ENCODE measurements around the gene SPG7.
A peak's percentile ranks its signal among the peaks of the same experiment; 100 is the strongest.

Gene SPG7

GRCh38 chr16:89534252-89534756, 26.1 kb downstream of the SPG7 start:
- DNase-seq: peak in 1 of 2 donors; percentile 12
- peaks cover 76% of the 10 kb centered on the region in 2 experiments for H3K36me3 ChIP-seq (ENCODE audit: control insufficient read depth in 1 of 2, insufficient read depth in 2 of 2, low read length in 2 of 2)
- H3K4me1 ChIP-seq (ENCODE audit: control insufficient read depth in 1 of 2, insufficient read depth in 2 of 2, low read length in 2 of 2): no peaks in the 10 kb centered on the region
- no peak overlapping the region for H4K91ac ChIP-seq (ENCODE audit: low read depth, low read length)
- no peak overlapping the region for H4K12ac ChIP-seq (ENCODE audit: low read depth, low read length)
- no peak overlapping the region for H3K23ac ChIP-seq (ENCODE audit: low read length)
- no peak overlapping the region for H2AFZ ChIP-seq (ENCODE audit: insufficient read depth, low read length, poor library complexity)
- no peak overlapping the region for H2AK5ac ChIP-seq (ENCODE audit: low read length)
- no peaks in the 10 kb centered on the region for H3K79me2 ChIP-seq (ENCODE audit: control insufficient read depth, insufficient read depth, low read length, poor library complexity)
- H2BK12ac ChIP-seq (ENCODE audit: low read length): no peak overlapping the region
- no peak overlapping the region for H3K14ac ChIP-seq (ENCODE audit: low read length)
- H3K27me3 ChIP-seq (ENCODE audit: insufficient read depth, low read length): no peaks in the 10 kb centered on the region
- no peak overlapping the region for H3K18ac ChIP-seq (ENCODE audit: low read length)
- H2BK5ac ChIP-seq (ENCODE audit: low read depth, low read length, poor library complexity): no peak overlapping the region
- no peak overlapping the region for H3K4me3 ChIP-seq (ENCODE audit: low read depth, low read length)
- WGBS (ENCODE audit: extremely low coverage, insufficient coverage, insufficient read length): no CpG with 5 or more reads among the region's 11 CpGs
- no peaks in the 10 kb centered on the region for H3K9me3 ChIP-seq (ENCODE audit: insufficient read depth, low read depth, low read length)
- no peak overlapping the region for H3K4me2 ChIP-seq (ENCODE audit: low read length)
- H3K9ac ChIP-seq (ENCODE audit: low read length): no peak overlapping the region
- H3K27ac ChIP-seq (ENCODE audit: low read depth, low read length): no peak overlapping the region
- no peak overlapping the region for H3K4ac ChIP-seq (ENCODE audit: low read depth, low read length)
- no peak overlapping the region for H2BK120ac ChIP-seq (ENCODE audit: insufficient read depth, low read length, poor library complexity)
- no peaks in the 10 kb centered on the region for H3K79me1 ChIP-seq (ENCODE audit: low read length)
- H4K8ac ChIP-seq (ENCODE audit: low read depth, low read length): no peak overlapping the region

GRCh38 chr16:89536371-89536770, 28.2 kb downstream of the SPG7 start:
- no peaks in the 10 kb centered on the region for H3K4me1 ChIP-seq (ENCODE audit: control insufficient read depth in 1 of 2, insufficient read depth in 2 of 2, low read length in 2 of 2)
- H4K12ac ChIP-seq (ENCODE audit: low read depth, low read length): no peak overlapping the region
- peaks cover 2% of the 10 kb centered on the region for H3K9me3 ChIP-seq (ENCODE audit: insufficient read depth, low read depth, low read length)
- no peak overlapping the region for H3K14ac ChIP-seq (ENCODE audit: low read length)
- H2BK12ac ChIP-seq (ENCODE audit: low read length): no peak overlapping the region
- H3K36me3 ChIP-seq (ENCODE audit: control insufficient read depth in 1 of 2, insufficient read depth in 2 of 2, low read length in 2 of 2): peaks cover 68 to 71% of the 10 kb centered on the region in 2 experiments
- no peaks in the 10 kb centered on the region for H3K79me2 ChIP-seq (ENCODE audit: control insufficient read depth, insufficient read depth, low read length, poor library complexity)
- no peaks in the 10 kb centered on the region for H3K27me3 ChIP-seq (ENCODE audit: insufficient read depth, low read length)
- no peak overlapping the region for H2AFZ ChIP-seq (ENCODE audit: insufficient read depth, low read length, poor library complexity)
- H4K91ac ChIP-seq (ENCODE audit: low read depth, low read length): no peak overlapping the region
- no CpG with 5 or more reads among the region's 24 CpGs for WGBS (ENCODE audit: extremely low coverage, insufficient coverage, insufficient read length)
- H3K4me3 ChIP-seq (ENCODE audit: low read depth, low read length): no peak overlapping the region
- H2BK120ac ChIP-seq (ENCODE audit: insufficient read depth, low read length, poor library complexity): no peak overlapping the region
- H2AK5ac ChIP-seq (ENCODE audit: low read length): no peak overlapping the region
- no peak overlapping the region for H3K4me2 ChIP-seq (ENCODE audit: low read length)
- no peak overlapping the region for H3K23ac ChIP-seq (ENCODE audit: low read length)
- H3K18ac ChIP-seq (ENCODE audit: low read length): no peak overlapping the region
- H3K4ac ChIP-seq (ENCODE audit: low read depth, low read length): no peak overlapping the region
- H2BK5ac ChIP-seq (ENCODE audit: low read depth, low read length, poor library complexity): no peak overlapping the region
- no peak overlapping the region for H3K27ac ChIP-seq (ENCODE audit: low read depth, low read length)
- H4K8ac ChIP-seq (ENCODE audit: low read depth, low read length): no peak overlapping the region
- H3K9ac ChIP-seq (ENCODE audit: low read length): no peak overlapping the region
- DNase-seq: no peak
- no peaks in the 10 kb centered on the region for H3K79me1 ChIP-seq (ENCODE audit: low read length)

- H3K4ac ChIP-seq (ENCODE audit: low read depth, low read length): no peak overlapping the region
- H3K36me3 ChIP-seq (ENCODE audit: control insufficient read depth in 1 of 2, insufficient read depth in 2 of 2, low read length in 2 of 2): peaks cover 67 to 70% of the 10 kb centered on the region in 2 experiments
- no CpG with 5 or more reads among the region's 36 CpGs for WGBS (ENCODE audit: extremely low coverage, insufficient coverage, insufficient read length)
- H3K79me2 ChIP-seq (ENCODE audit: control insufficient read depth, insufficient read depth, low read length, poor library complexity): no peaks in the 10 kb centered on the region
- H3K4me3 ChIP-seq (ENCODE audit: low read depth, low read length): no peak overlapping the region
- no peak overlapping the region for H2BK12ac ChIP-seq (ENCODE audit: low read length)
- no peak overlapping the region for H3K14ac ChIP-seq (ENCODE audit: low read length)
- H2BK120ac ChIP-seq (ENCODE audit: insufficient read depth, low read length, poor library complexity): no peak overlapping the region
- H3K9me3 ChIP-seq (ENCODE audit: insufficient read depth, low read depth, low read length): peaks cover 2% of the 10 kb centered on the region
- H3K27ac ChIP-seq (ENCODE audit: low read depth, low read length): no peak overlapping the region
- H3K27me3 ChIP-seq (ENCODE audit: insufficient read depth, low read length): no peaks in the 10 kb centered on the region
- H2AFZ ChIP-seq (ENCODE audit: insufficient read depth, low read length, poor library complexity): no peak overlapping the region
- no peak overlapping the region for H2AK5ac ChIP-seq (ENCODE audit: low read length)
- H2BK5ac ChIP-seq (ENCODE audit: low read depth, low read length, poor library complexity): no peak overlapping the region
- H3K4me2 ChIP-seq (ENCODE audit: low read length): no peak overlapping the region
- no peak overlapping the region for H3K18ac ChIP-seq (ENCODE audit: low read length)
- H4K91ac ChIP-seq (ENCODE audit: low read depth, low read length): no peak overlapping the region
- H3K23ac ChIP-seq (ENCODE audit: low read length): no peak overlapping the region
- H3K4me1 ChIP-seq (ENCODE audit: control insufficient read depth in 1 of 2, insufficient read depth in 2 of 2, low read length in 2 of 2): no peaks in the 10 kb centered on the region
- no peak overlapping the region for H4K8ac ChIP-seq (ENCODE audit: low read depth, low read length)
- no peak overlapping the region for H3K9ac ChIP-seq (ENCODE audit: low read length)
- no peaks in the 10 kb centered on the region for H3K79me1 ChIP-seq (ENCODE audit: low read length)
- DNase-seq: no peak
- H4K12ac ChIP-seq (ENCODE audit: low read depth, low read length): no peak overlapping the region
Measured at GRCh38 chr16:89536886-89537548, 28.8 kb downstream of the SPG7 start.

- no peak overlapping the region for H3K14ac ChIP-seq (ENCODE audit: low read length)
- no peaks in the 10 kb centered on the region for H3K79me1 ChIP-seq (ENCODE audit: low read length)
- no peak overlapping the region for H3K27ac ChIP-seq (ENCODE audit: low read depth, low read length)
- no peak overlapping the region for H4K12ac ChIP-seq (ENCODE audit: low read depth, low read length)
- no peak overlapping the region for H3K4me3 ChIP-seq (ENCODE audit: low read depth, low read length)
- H3K18ac ChIP-seq (ENCODE audit: low read length): no peak overlapping the region
- no peaks in the 10 kb centered on the region for H3K27me3 ChIP-seq (ENCODE audit: insufficient read depth, low read length)
- no peaks in the 10 kb centered on the region for H3K79me2 ChIP-seq (ENCODE audit: control insufficient read depth, insufficient read depth, low read length, poor library complexity)
- H2AFZ ChIP-seq (ENCODE audit: insufficient read depth, low read length, poor library complexity): no peak overlapping the region
- H3K36me3 ChIP-seq (ENCODE audit: control insufficient read depth in 1 of 2, insufficient read depth in 2 of 2, low read length in 2 of 2): peaks cover 64 to 67% of the 10 kb centered on the region in 2 experiments
- H2BK12ac ChIP-seq (ENCODE audit: low read length): no peak overlapping the region
- H2BK5ac ChIP-seq (ENCODE audit: low read depth, low read length, poor library complexity): no peak overlapping the region
- no peak overlapping the region for H3K9ac ChIP-seq (ENCODE audit: low read length)
- no peak overlapping the region for H4K8ac ChIP-seq (ENCODE audit: low read depth, low read length)
- no peak overlapping the region for H3K4me2 ChIP-seq (ENCODE audit: low read length)
- H3K4ac ChIP-seq (ENCODE audit: low read depth, low read length): no peak overlapping the region
- no peak overlapping the region for H4K91ac ChIP-seq (ENCODE audit: low read depth, low read length)
- no peak overlapping the region for H3K23ac ChIP-seq (ENCODE audit: low read length)
- no peak for DNase-seq
- WGBS (ENCODE audit: extremely low coverage, insufficient coverage, insufficient read length): no CpG with 5 or more reads among the region's 7 CpGs
- H3K9me3 ChIP-seq (ENCODE audit: insufficient read depth, low read depth, low read length): peaks cover 2% of the 10 kb centered on the region
- no peak overlapping the region for H2AK5ac ChIP-seq (ENCODE audit: low read length)
- no peaks in the 10 kb centered on the region for H3K4me1 ChIP-seq (ENCODE audit: control insufficient read depth in 1 of 2, insufficient read depth in 2 of 2, low read length in 2 of 2)
- no peak overlapping the region for H2BK120ac ChIP-seq (ENCODE audit: insufficient read depth, low read length, poor library complexity)
Measured at GRCh38 chr16:89537549-89537925, 29.3 kb downstream of the SPG7 start.

All from trophoblast cell (in vitro differentiated cells and primary cell).